SKM-1 treated with dmso at 0.1 percent for 144 hours (cell line): Measurements from ENCODE around the gene NOP53.
"Not testable (repeated sequence)": the region's sequence is repeated elsewhere in the genome, so short reads cannot be mapped to it uniquely, and the experiment has no call there.

Source experiments
- DNase-seq: peaks from one replicate; lab custom pipeline; 2025; ENCODE audit not compliant: unreplicated experiment; lab: John Stamatoyannopoulos, UW

The NOP53 gene

DNA sequence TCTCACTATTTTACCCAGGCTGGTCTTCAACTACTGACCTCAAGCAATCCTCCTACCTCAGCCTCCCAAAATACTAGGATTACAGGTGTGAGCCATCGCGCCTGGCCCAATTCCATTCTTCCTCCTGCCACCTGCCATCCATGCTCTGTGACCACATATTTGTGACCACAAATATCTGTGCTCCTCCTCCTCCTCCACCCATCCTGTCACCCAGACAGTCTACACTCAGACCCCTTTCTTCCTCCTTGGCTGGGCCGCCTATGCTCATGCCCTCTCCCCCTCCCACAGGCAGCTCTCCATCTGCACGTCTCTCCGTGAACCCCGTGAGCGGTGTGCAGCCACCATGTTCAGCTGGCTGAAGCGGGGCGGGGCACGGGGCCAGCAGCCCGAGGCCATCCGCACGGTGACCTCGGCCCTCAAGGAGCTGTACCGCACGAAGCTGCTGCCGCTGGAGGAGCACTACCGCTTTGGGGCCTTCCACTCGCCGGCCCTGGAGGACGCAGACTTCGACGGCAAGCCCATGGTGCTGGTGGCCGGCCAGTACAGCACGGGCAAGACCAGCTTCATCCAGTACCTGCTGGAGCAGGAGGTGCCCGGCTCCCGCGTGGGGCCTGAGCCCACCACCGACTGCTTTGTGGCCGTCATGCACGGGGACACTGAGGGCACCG lies 28.9 kb upstream of the NOP53 start:
- DNase-seq, result no peak

GRCh38 chr19:47718415-47719046 lies 26.8 kb upstream of the NOP53 start:
- not testable (repeated sequence) for DNase-seq

DNA sequence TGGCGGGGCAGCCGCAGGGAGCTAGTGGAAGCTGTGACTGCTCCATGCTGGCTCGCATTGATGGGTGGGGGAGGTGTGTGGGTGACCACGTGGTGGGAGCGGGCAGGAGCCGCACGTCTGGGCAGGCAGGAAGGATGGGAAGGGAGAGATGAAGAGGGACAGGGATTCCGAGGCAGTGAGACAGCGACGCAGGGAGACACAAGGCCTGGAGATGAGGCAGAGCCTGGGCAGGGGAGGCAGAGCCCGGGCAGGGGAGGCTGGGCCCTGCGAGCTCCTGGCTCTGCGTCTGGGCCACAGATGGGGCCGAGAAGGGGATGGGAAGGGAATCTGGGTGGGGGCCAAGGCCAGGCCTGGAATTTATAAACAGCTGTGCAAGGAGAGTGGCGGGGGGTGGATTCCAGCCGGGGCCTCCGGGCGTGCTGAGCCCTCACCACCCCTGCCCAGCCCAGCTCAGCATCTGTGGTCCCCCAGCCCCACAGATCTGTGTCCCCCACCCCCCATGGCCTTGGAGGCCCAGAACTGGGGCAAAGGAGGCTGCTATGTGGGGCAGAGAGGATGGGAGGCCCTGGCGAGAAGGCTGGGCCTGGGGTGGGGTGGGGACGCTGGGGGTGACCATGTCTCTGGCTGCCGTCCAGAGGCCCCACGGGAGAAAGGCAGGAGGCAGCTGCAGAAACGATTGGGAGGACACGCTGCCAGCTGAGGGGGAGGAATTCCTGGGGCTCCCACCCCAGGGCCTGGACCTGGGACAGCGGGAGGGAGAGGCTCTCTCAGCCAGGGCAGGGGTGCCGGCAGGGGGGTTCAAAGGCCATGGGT lies 26.1 kb upstream of the NOP53 start:
- no peak for DNase-seq

DNA sequence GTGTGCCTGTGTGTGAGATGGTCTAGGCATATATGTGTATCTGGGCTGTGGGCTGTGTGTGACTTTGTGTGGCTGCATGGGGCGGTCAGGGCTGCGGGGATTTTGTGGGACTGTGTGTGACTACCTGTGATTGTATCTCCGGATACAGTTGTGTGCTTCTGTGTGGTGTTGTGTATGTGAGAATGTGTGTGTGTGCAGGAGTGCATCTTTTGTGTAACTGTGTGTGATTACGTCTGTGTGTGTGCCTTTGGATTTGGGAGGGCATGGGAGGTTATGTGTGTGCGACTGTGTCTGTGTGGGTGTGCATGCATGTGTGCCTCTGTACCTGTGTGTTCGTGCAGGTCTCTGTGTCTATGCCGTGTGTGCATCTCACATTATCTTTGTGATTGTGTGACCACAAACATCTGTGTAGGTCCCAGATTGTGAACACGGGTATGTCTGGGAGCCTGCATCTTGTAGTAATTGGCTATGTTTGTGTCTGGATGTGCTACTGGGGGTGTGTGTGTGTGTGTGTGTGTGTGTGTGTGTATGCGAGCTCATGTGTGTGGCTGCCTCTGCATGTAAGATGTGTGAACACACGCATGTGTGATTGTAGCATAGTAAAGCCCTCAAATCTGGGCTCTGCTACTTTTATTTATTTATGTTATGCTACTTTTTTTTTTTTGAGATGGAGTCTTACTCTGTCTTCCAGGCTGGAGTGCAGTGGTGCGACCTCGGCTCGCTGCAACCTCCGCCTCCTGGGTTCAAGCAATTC lies 24.5 kb upstream of the NOP53 start:
- no peak for DNase-seq

DNA sequence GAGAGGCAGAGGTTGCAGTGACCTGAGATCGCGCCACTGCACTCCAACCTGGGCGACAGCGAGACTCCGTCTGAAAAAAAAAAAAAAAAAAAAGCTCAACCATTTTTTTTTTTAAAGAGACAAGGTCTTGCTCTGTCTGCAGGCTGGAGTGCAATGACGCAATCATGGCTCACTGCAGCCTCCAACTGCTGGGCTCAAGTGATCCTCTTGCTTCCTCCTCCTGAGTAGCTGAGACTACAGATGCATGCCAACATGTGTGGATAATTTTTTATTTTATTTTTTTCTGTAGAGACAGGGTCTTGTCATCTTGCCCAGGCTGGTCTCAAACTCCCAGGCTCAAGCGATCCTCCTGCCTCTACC lies 21.8 kb upstream of the NOP53 start:
- DNase-seq, result peak; percentile 29

GRCh38 chr19:47725759-47726401 lies 19.5 kb upstream of the NOP53 start:
- peak; percentile 73 for DNase-seq

- DNase-seq, result peak; percentile 76
Observed at GRCh38 chr19:47726467-47726866, 18.9 kb upstream of the NOP53 start.

DNA sequence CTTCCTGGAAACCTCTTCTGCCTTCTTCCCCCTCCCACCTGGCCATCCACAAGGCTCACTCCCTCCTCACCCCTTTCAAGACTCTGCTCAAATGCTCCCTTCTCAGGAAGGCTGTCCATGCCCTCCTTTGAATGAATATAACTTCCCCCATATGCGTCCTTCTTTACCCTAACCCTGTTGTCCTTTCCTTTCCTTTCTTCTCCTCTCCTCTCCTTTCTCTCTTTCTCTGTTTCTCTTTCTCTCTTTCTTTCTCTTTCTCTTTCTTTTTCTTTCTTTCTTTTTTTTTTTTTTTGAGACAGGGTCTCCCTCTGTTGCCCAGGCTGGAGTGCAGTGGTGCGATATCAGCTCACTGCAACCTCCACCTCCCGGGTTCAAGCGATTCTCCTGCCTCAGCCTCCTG lies 17.1 kb upstream of the NOP53 start:
- not testable (repeated sequence) for DNase-seq

- DNase-seq, result no peak
Observed at GRCh38 chr19:47729468-47729798, 15.9 kb upstream of the NOP53 start.

DNA sequence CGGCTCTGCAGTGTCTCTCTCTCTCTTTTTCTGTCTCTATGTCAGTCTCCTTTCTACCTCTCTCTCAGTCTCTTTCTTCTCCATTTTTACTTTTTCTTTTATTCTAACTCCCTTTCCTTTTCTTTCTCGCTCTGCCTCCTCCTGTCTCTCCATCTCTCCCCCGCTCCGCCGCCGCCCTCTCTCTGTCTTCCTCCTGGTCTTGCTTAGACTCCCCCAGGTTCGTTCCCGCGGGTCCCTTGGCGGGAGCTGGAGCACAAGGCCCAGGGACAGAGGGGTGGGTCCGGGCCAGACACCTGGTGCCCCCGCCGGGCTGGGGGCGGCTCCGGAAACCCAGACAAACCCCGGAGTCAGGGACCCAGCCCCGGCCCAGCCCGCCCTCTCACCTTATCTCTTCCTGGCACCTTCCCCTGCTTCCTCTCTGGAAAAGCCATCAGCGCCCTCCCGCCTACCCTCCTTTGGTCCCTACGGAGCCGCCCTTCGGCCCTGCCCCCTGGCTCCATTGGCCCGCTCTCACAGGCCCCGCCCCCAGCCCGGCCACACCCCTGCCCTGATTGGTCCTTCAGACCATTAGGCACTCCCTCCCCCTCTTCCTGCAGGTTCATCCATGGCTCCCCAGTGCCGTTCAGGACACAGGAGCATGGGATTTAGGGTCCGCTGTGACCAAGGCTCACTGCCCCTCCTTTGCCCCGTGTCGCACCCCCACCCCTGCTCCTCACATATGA lies 15.4 kb upstream of the NOP53 start:
- peak; percentile 24 for DNase-seq

- DNase-seq, result no peak
Observed at GRCh38 chr19:47730521-47730889, 14.8 kb upstream of the NOP53 start.

GRCh38 chr19:47730910-47731309 lies 14.4 kb upstream of the NOP53 start:
- no peak for DNase-seq

DNA sequence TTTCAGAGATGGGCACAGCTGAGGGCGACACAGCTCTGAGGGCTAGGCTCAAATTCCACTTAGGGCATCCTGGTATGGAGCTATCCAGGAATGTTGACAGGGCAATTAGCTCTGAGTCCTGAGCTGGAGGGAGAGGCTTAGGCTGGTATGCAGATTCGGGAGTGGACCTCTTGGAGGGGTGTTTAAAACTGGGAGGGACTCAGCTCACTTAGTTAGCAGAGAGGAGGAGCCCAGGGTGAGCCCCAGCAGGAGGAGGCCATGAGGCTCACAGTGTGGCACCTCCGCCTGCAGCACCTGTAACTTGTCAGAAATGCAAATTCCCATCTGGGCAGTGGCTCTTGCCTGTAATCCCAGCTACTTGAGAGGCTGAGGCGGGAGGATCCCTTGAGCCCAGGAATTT lies 10.2 kb upstream of the NOP53 start:
- no peak for DNase-seq

GRCh38 chr19:47740866-47741519 lies 4.4 kb upstream of the NOP53 start:
- no peak for DNase-seq

DNA sequence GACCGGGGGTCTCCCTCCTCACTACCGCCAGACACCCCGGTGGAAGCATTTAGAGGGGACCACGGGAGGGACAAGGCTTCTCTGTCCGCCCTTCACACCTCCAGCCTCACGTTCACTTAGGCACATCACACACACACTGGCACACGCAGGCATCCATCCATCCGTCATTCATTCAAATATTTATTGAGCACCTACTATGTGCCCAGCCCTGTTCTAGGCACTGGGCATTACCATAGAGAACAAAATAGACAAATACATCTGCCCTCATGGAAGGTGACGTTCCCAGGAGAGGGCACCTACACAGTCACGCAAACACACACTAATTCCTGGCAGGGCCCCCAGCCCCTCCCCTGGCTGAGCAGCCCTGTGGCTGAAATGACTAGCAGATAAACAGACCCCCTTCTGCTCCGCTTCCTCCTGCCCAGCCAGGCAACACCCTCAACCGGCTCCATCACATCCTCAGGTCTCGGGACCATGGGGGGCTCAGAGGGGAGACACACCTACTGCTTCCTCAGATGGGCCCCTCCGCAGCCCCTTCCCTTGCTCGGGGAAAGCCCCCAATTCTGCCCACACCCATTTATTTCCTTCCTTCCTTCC lies 3.7 kb upstream of the NOP53 start:
- no peak for DNase-seq

DNA sequence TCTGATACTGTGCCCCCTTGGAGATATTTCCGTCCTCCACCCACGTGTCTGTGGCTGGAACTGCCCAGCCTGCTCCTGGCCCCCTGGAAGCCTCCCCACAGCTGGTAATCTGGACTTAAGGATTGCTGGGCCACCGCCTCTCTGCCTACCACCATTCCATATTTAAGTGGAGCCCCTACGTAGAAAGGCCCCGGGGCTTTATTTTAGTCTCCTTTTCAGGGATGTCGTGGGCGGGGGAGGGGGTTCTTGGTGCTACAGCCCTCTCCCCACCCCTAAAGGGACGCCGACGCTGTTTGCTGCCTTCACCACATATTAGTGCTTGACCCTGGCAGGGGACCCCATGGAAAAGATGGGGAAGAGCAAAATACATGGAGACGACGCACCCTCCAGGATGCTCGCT lies 2.7 kb upstream of the NOP53 start:
- DNase-seq, result no peak

DNA sequence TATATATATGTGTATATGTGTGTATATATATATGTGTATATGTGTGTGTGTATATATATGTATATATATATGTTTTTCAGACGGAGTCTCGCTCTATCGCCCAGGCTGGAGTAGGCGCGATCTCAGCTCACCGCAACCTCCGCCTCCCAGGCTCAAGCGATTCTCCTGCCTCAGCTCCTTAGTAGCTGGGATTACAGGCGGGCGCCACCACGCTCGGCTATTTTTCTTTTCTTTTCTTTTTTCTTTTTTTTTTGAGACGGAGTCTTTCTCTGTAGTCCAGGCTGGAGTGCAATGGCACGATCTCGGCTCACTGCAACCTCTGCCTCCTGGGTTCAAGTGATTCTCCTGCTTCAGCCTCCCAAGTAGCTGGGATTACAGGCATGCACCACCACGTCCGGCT lies 783 bp downstream of the NOP53 start:
- DNase-seq, result not testable (repeated sequence)

- no peak for DNase-seq
Observed at GRCh38 chr19:47749326-47749725, 4.0 kb downstream of the NOP53 start.

GRCh38 chr19:47750752-47751151 lies 5.4 kb downstream of the NOP53 start:
- DNase-seq, result no peak
